GM23338 (cell line): ENCODE data around the gene NPHP1.
"Not testable (repeated sequence)": the region's sequence is repeated elsewhere in the genome, so short reads cannot be mapped to it uniquely, and the experiment has no call there.

Experiments used
- CREB1 ChIP-seq: fragments of 250-450 bp; sonication (Bioruptor Pico); IDR thresholded peaks from 2 replicates; pipeline ENCODE4 v1.5.0; 2020; ENCODE audit warnings: low read depth, mild to moderate bottlenecking, moderate library complexity
- EZH2 ChIP-seq: fragments of 200-600 bp; sonication (generic); IDR thresholded peaks from one replicate; pipeline ENCODE4 v1.8.0; 2017; ENCODE audit warnings: antibody characterized with exemption, mild to moderate bottlenecking, low read depth; ENCODE audit not compliant: unreplicated experiment
- EZH2phosphoT487 ChIP-seq: fragments of 200-600 bp; sonication (generic); IDR thresholded peaks from one replicate; pipeline ENCODE4 v1.8.1; 2018; ENCODE audit warnings: antibody characterized with exemption; ENCODE audit not compliant: unreplicated experiment
- JUNB ChIP-seq: IDR thresholded peaks from one replicate; pipeline ENCODE4 v1.6.1; 2016; ENCODE audit warnings: antibody characterized with exemption; ENCODE audit not compliant: unreplicated experiment
- NANOG ChIP-seq: IDR thresholded peaks from 2 replicates; pipeline ENCODE4 v1.6.1; 2016; ENCODE audit warnings: antibody characterized with exemption, borderline replicate concordance
- POLR2AphosphoS5 ChIP-seq: IDR thresholded peaks from 2 replicates; pipeline ENCODE4 v1.6.1; 2016; ENCODE audit warnings: antibody characterized with exemption, low read depth
- STAT1 ChIP-seq: IDR thresholded peaks from one replicate; pipeline ENCODE4 v1.6.1; 2016; ENCODE audit warnings: antibody characterized with exemption; ENCODE audit not compliant: unreplicated experiment
- ZNF114 ChIP-seq: fragments of 250-450 bp; sonication (Bioruptor Pico); IDR thresholded peaks from 2 replicates; pipeline ENCODE4 v1.5.0; 2020; ENCODE audit warnings: mild to moderate bottlenecking, moderate library complexity
- ZNF331 ChIP-seq: fragments of 250-450 bp; sonication (Bioruptor Pico); IDR thresholded peaks from 2 replicates; pipeline ENCODE4 v1.5.0; 2020; ENCODE audit warnings: low read depth, mild to moderate bottlenecking, moderate library complexity
- TF ChIP-seq, protein P1 (sequence below), 2 experiments: fragments of 200-600 bp in 1 of 2; sonication (generic) in 1 of 2; conservative IDR thresholded peaks; 2 replicates each; pipeline versions ENCODE4 v1.5.1 to v1.6.1; 2016 to 2017; ENCODE audit warnings: antibody characterized with exemption in 2 of 2, low read depth in 2 of 2, mild to moderate bottlenecking in 2 of 2, moderate library complexity in 1 of 2
- TF ChIP-seq, protein P2 (sequence below): IDR thresholded peaks from one replicate; pipeline ENCODE4 v1.6.1; 2018; ENCODE audit warnings: antibody characterized with exemption; ENCODE audit not compliant: unreplicated experiment
- TF ChIP-seq, protein P3 (sequence below): IDR thresholded peaks from 2 replicates; pipeline ENCODE4 v1.6.1; 2016; ENCODE audit warnings: antibody characterized with exemption
- TF ChIP-seq, protein P4 (sequence below): fragments of 250-450 bp; sonication (Bioruptor Pico); IDR thresholded peaks from 2 replicates; pipeline ENCODE4 v1.5.0; 2020; ENCODE audit warnings: mild to moderate bottlenecking, moderate library complexity

DNA sequence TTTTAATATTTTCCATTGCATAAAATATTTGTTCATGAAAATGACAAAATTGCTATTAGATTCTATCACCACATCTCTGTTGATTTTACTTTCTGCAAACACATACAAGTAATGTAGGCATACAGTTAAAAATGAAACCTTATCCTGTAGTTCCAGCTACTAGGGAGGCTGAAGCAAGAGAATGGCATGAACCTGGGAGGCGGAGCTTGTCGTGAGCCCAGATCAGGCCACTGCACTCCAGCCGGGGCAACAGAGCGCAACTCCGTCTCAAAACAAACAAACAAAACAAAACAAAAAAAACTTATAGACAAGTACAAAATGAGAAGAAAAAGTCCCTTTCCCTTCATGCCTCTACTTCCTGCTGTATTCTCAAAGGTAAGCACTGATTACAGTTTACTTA, 29.7 kb upstream of the NPHP1 start:
- TF ChIP-seq, protein P1, sequence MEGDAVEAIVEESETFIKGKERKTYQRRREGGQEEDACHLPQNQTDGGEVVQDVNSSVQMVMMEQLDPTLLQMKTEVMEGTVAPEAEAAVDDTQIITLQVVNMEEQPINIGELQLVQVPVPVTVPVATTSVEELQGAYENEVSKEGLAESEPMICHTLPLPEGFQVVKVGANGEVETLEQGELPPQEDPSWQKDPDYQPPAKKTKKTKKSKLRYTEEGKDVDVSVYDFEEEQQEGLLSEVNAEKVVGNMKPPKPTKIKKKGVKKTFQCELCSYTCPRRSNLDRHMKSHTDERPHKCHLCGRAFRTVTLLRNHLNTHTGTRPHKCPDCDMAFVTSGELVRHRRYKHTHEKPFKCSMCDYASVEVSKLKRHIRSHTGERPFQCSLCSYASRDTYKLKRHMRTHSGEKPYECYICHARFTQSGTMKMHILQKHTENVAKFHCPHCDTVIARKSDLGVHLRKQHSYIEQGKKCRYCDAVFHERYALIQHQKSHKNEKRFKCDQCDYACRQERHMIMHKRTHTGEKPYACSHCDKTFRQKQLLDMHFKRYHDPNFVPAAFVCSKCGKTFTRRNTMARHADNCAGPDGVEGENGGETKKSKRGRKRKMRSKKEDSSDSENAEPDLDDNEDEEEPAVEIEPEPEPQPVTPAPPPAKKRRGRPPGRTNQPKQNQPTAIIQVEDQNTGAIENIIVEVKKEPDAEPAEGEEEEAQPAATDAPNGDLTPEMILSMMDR (conservative IDR thresholded peaks at IDR 0.05; ENCODE audit: low read depth in 2 of 2) = not testable (repeated sequence)
- not testable (repeated sequence) for TF ChIP-seq EZH2; POLR2AphosphoS5; CREB1; EZH2phosphoT487; NANOG; ZNF114 (CRISPR knock-in tag); ZNF331 (CRISPR knock-in tag); STAT1; JUNB
- TF ChIP-seq, protein P2, sequence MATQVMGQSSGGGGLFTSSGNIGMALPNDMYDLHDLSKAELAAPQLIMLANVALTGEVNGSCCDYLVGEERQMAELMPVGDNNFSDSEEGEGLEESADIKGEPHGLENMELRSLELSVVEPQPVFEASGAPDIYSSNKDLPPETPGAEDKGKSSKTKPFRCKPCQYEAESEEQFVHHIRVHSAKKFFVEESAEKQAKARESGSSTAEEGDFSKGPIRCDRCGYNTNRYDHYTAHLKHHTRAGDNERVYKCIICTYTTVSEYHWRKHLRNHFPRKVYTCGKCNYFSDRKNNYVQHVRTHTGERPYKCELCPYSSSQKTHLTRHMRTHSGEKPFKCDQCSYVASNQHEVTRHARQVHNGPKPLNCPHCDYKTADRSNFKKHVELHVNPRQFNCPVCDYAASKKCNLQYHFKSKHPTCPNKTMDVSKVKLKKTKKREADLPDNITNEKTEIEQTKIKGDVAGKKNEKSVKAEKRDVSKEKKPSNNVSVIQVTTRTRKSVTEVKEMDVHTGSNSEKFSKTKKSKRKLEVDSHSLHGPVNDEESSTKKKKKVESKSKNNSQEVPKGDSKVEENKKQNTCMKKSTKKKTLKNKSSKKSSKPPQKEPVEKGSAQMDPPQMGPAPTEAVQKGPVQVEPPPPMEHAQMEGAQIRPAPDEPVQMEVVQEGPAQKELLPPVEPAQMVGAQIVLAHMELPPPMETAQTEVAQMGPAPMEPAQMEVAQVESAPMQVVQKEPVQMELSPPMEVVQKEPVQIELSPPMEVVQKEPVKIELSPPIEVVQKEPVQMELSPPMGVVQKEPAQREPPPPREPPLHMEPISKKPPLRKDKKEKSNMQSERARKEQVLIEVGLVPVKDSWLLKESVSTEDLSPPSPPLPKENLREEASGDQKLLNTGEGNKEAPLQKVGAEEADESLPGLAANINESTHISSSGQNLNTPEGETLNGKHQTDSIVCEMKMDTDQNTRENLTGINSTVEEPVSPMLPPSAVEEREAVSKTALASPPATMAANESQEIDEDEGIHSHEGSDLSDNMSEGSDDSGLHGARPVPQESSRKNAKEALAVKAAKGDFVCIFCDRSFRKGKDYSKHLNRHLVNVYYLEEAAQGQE = not testable (repeated sequence)
- TF ChIP-seq, protein P3, sequence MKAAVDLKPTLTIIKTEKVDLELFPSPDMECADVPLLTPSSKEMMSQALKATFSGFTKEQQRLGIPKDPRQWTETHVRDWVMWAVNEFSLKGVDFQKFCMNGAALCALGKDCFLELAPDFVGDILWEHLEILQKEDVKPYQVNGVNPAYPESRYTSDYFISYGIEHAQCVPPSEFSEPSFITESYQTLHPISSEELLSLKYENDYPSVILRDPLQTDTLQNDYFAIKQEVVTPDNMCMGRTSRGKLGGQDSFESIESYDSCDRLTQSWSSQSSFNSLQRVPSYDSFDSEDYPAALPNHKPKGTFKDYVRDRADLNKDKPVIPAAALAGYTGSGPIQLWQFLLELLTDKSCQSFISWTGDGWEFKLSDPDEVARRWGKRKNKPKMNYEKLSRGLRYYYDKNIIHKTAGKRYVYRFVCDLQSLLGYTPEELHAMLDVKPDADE = not testable (repeated sequence)
- TF ChIP-seq, protein P4, sequence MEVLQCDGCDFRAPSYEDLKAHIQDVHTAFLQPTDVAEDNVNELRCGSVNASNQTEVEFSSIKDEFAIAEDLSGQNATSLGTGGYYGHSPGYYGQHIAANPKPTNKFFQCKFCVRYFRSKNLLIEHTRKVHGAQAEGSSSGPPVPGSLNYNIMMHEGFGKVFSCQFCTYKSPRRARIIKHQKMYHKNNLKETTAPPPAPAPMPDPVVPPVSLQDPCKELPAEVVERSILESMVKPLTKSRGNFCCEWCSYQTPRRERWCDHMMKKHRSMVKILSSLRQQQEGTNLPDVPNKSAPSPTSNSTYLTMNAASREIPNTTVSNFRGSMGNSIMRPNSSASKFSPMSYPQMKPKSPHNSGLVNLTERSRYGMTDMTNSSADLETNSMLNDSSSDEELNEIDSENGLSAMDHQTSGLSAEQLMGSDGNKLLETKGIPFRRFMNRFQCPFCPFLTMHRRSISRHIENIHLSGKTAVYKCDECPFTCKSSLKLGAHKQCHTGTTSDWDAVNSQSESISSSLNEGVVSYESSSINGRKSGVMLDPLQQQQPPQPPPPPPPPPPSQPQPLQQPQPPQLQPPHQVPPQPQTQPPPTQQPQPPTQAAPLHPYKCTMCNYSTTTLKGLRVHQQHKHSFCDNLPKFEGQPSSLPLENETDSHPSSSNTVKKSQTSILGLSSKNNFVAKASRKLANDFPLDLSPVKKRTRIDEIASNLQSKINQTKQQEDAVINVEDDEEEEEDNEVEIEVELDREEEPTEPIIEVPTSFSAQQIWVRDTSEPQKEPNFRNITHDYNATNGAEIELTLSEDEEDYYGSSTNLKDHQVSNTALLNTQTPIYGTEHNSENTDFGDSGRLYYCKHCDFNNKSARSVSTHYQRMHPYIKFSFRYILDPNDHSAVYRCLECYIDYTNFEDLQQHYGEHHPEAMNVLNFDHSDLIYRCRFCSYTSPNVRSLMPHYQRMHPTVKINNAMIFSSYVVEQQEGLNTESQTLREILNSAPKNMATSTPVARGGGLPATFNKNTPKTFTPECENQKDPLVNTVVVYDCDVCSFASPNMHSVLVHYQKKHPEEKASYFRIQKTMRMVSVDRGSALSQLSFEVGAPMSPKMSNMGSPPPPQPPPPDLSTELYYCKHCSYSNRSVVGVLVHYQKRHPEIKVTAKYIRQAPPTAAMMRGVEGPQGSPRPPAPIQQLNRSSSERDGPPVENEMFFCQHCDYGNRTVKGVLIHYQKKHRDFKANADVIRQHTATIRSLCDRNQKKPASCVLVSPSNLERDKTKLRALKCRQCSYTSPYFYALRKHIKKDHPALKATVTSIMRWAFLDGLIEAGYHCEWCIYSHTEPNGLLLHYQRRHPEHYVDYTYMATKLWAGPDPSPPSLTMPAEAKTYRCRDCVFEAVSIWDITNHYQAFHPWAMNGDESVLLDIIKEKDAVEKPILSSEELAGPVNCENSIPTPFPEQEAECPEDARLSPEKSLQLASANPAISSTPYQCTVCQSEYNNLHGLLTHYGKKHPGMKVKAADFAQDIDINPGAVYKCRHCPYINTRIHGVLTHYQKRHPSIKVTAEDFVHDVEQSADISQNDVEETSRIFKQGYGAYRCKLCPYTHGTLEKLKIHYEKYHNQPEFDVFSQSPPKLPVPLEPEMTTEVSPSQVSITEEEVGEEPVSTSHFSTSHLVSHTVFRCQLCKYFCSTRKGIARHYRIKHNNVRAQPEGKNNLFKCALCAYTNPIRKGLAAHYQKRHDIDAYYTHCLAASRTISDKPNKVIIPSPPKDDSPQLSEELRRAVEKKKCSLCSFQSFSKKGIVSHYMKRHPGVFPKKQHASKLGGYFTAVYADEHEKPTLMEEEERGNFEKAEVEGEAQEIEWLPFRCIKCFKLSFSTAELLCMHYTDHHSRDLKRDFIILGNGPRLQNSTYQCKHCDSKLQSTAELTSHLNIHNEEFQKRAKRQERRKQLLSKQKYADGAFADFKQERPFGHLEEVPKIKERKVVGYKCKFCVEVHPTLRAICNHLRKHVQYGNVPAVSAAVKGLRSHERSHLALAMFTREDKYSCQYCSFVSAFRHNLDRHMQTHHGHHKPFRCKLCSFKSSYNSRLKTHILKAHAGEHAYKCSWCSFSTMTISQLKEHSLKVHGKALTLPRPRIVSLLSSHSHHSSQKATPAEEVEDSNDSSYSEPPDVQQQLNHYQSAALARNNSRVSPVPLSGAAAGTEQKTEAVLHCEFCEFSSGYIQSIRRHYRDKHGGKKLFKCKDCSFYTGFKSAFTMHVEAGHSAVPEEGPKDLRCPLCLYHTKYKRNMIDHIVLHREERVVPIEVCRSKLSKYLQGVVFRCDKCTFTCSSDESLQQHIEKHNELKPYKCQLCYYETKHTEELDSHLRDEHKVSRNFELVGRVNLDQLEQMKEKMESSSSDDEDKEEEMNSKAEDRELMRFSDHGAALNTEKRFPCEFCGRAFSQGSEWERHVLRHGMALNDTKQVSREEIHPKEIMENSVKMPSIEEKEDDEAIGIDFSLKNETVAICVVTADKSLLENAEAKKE = not testable (repeated sequence)
